H1 (cell line): ENCODE measurements around the gene CAMTA1. TPM values are rescaled to one million over a fixed set of nuclear protein-coding genes. Genes with fewer than 3 reads are reported as not detected.

ENCODE experiments used
- CTCF ChIA-PET: fragments of 300-600 bp; sonication (Branson Sonifier 250); formaldehyde crosslinking; loops from one replicate; lab custom pipeline; 2021; ENCODE audit not compliant: partially characterized antibody; lab: Charles Lee
- POLR2A ChIA-PET: fragments of 300-600 bp; sonication (Branson Sonifier 250); formaldehyde crosslinking; loops from one replicate; lab custom pipeline; 2021; ENCODE audit warnings: inconsistent platforms; ENCODE audit not compliant: partially characterized antibody; lab: Charles Lee
- DNase-seq, 2 experiments: peaks; one replicate each; pipeline versions ENCODE4 v3.0.0 to v3.0.0-alpha.2; 2010 to 2022; ENCODE audit warnings: low spot score in 2 of 2, low read depth in 1 of 2, mixed read lengths in 1 of 2
- FAIRE-seq: peaks from 2 replicates; lab custom pipeline; 2011; peaks lifted over from hg19 to GRCh38; lab: Jason Lieb, UNC
- H2AFZ ChIP-seq: 2 replicates; pipeline ENCODE4 v1.8.1; 2012; ENCODE audit warnings: low read length, inconsistent platforms
- H2AK5ac ChIP-seq: 2 replicates; pipeline ENCODE4 v1.6.1; 2013; ENCODE audit warnings: low read depth, low read length
- H2BK120ac ChIP-seq: replicated peaks from 2 replicates; pipeline ENCODE3; 2013; ENCODE audit warnings: low read depth, low read length, inconsistent platforms
- H2BK12ac ChIP-seq: 2 replicates; pipeline ENCODE4 v1.6.1; 2013; ENCODE audit warnings: low read depth, low read length
- H2BK15ac ChIP-seq: 2 replicates; pipeline ENCODE4 v1.6.1; 2013; ENCODE audit warnings: low read length
- H2BK20ac ChIP-seq: 2 replicates; pipeline ENCODE4 v1.6.1; 2013; ENCODE audit warnings: low read length
- H2BK5ac ChIP-seq: 2 replicates; pipeline ENCODE4 v1.6.1; 2013; ENCODE audit warnings: low read depth, low read length
- H3K14ac ChIP-seq: 2 replicates; pipeline ENCODE4 v1.6.1; 2013; ENCODE audit warnings: inconsistent platforms; ENCODE audit not compliant: insufficient read length
- H3K18ac ChIP-seq: 2 replicates; pipeline ENCODE4 v1.6.1; 2013; ENCODE audit warnings: low read length; ENCODE audit errors: extremely low read depth
- H3K23ac ChIP-seq: 2 replicates; pipeline ENCODE4 v1.6.1; 2013; ENCODE audit warnings: inconsistent platforms; ENCODE audit not compliant: insufficient read length
- H3K23me2 ChIP-seq: 2 replicates; pipeline ENCODE4 v1.6.1; 2013; ENCODE audit warnings: low read depth, low read length
- H3K27ac ChIP-seq: 2 replicates; pipeline ENCODE4 v1.6.1; 2011; ENCODE audit warnings: low read depth, low read length, inconsistent platforms
- H3K27me3 ChIP-seq, 4 experiments: replicated peaks in 1 of 4; 1 replicate in 1 of 4; 2 replicates in 3 of 4; pipeline versions ENCODE4 v1.6.1 to v1.8.1; 2011 to 2013; ENCODE audit warnings: low read length in 3 of 4, mild to moderate bottlenecking in 3 of 4, inconsistent platforms in 2 of 4, mixed read lengths in 2 of 4, moderate library complexity in 1 of 4; ENCODE audit not compliant: control insufficient read depth in 3 of 4, insufficient read depth in 3 of 4; ENCODE audit errors: extremely low read depth in 1 of 4
- H3K36me3 ChIP-seq, 4 experiments: 2 replicates each; pipeline versions ENCODE4 v1.6.1 to v1.8.1; 2011 to 2013; ENCODE audit warnings: mild to moderate bottlenecking in 4 of 4, low read length in 3 of 4, moderate library complexity in 2 of 4, control low read depth in 1 of 4, inconsistent platforms in 1 of 4; ENCODE audit not compliant: insufficient read depth in 4 of 4, control insufficient read depth in 2 of 4
- H3K4ac ChIP-seq: replicated peaks from 2 replicates; pipeline ENCODE3; 2013; ENCODE audit warnings: low read length, low read depth, mixed read lengths, inconsistent platforms; ENCODE audit not compliant: insufficient read length
- H3K4me1 ChIP-seq, 4 experiments: replicated peaks in 1 of 4; 1 replicate in 1 of 4; 2 replicates in 3 of 4; pipeline versions ENCODE4 v1.6.1 to v1.8.1; 2011 to 2013; ENCODE audit warnings: low read length in 3 of 4, inconsistent platforms in 2 of 4, mixed read lengths in 1 of 4; ENCODE audit not compliant: insufficient read depth in 4 of 4, control insufficient read depth in 3 of 4
- H3K4me2 ChIP-seq, 2 experiments: 2 replicates each; pipeline versions ENCODE4 v1.6.1 to v1.8.1; 2011 to 2013; ENCODE audit warnings: low read depth in 2 of 2, low read length in 2 of 2, control low read depth in 1 of 2, inconsistent platforms in 1 of 2, mild to moderate bottlenecking in 1 of 2; ENCODE audit not compliant: insufficient read depth in 1 of 2
- H3K4me3 ChIP-seq, 4 experiments: fragments of 200-600, 300-600 bp in 1 of 4; sonication (generic), shearing (Covaris generic), sonication (Bioruptor Twin) in 1 of 4; 2 replicates each; pipeline versions ENCODE4 v1.5.1 to v1.8.1; 2011 to 2016; ENCODE audit warnings: low read length in 4 of 4, low read depth in 3 of 4, control low read depth in 2 of 4, inconsistent platforms in 2 of 4, mild to moderate bottlenecking in 2 of 4, mixed read lengths in 1 of 4, moderate library complexity in 1 of 4; ENCODE audit not compliant: insufficient read depth in 2 of 4; ENCODE audit errors: extremely low read depth in 1 of 4
- H3K56ac ChIP-seq: replicated peaks from 2 replicates; pipeline ENCODE3; 2013; ENCODE audit warnings: low read depth, mild to moderate bottlenecking, mixed read lengths, low read length, inconsistent platforms; ENCODE audit not compliant: insufficient read length
- H3K79me1 ChIP-seq: 2 replicates; pipeline ENCODE4 v1.6.1; 2013; ENCODE audit warnings: low read depth, low read length, control low read depth
- H3K79me2 ChIP-seq, 2 experiments: 2 replicates each; pipeline versions ENCODE4 v1.6.1 to v1.8.1; 2012 to 2013; ENCODE audit warnings: low read length in 2 of 2, mild to moderate bottlenecking in 2 of 2, inconsistent platforms in 1 of 2; ENCODE audit not compliant: insufficient read depth in 2 of 2, control insufficient read depth in 1 of 2
- H3K9ac ChIP-seq, 4 experiments: replicated peaks in 1 of 4; 1 replicate in 1 of 4; 2 replicates in 3 of 4; pipeline versions ENCODE4 v1.6.1 to v1.8.1; 2011 to 2013; ENCODE audit warnings: low read depth in 3 of 4, low read length in 3 of 4, control low read depth in 2 of 4, mild to moderate bottlenecking in 2 of 4, moderate library complexity in 2 of 4, inconsistent platforms in 1 of 4; ENCODE audit errors: extremely low read depth in 1 of 4
- H3K9me3 ChIP-seq, 2 experiments: 2 replicates each; pipeline versions ENCODE4 v1.6.1 to v1.8.1; 2012 to 2013; ENCODE audit warnings: mild to moderate bottlenecking in 2 of 2, moderate library complexity in 2 of 2, control low read depth in 1 of 2, inconsistent platforms in 1 of 2, low read depth in 1 of 2, low read length in 1 of 2, mixed read lengths in 1 of 2; ENCODE audit not compliant: insufficient read depth in 2 of 2
- H4K20me1 ChIP-seq, 2 experiments: replicated peaks in 1 of 2; 2 replicates each; pipeline versions ENCODE3 to v1.8.1; 2011 to 2013; ENCODE audit warnings: inconsistent platforms in 2 of 2, low read length in 2 of 2, mild to moderate bottlenecking in 1 of 2; ENCODE audit not compliant: insufficient read depth in 2 of 2, control insufficient read depth in 1 of 2
- H4K5ac ChIP-seq: 2 replicates; pipeline ENCODE4 v1.6.1; 2013; ENCODE audit warnings: low read length, low read depth, mixed read lengths, inconsistent platforms; ENCODE audit not compliant: insufficient read length
- H4K8ac ChIP-seq: 2 replicates; pipeline ENCODE4 v1.8.0; 2013; ENCODE audit warnings: mild to moderate bottlenecking, moderate library complexity, low read length, inconsistent platforms; ENCODE audit not compliant: insufficient read depth; ENCODE audit errors: extremely low read depth
- H4K91ac ChIP-seq: replicated peaks from 2 replicates; pipeline ENCODE3; 2013; ENCODE audit warnings: low read length, mixed read lengths, inconsistent platforms; ENCODE audit not compliant: insufficient read length
- CBX8 ChIP-seq: fragments of 300-800, 300-1000 bp; sonication (generic); IDR thresholded peaks from 2 replicates; pipeline ENCODE4 v1.7.1; 2016; ENCODE audit warnings: low read depth, low read length, borderline replicate concordance
- CHD1 ChIP-seq: IDR thresholded peaks from 2 replicates; pipeline ENCODE4 v1.6.1; 2012; ENCODE audit warnings: low read depth, low read length, improper control_type of control experiment
- CTBP2 ChIP-seq: IDR thresholded peaks from 2 replicates; pipeline ENCODE4 v1.7.0; 2011; ENCODE audit warnings: borderline replicate concordance, mild to moderate bottlenecking, moderate library complexity, mixed read lengths, low read length; ENCODE audit not compliant: insufficient read depth, insufficient read length
- PHF8 ChIP-seq: fragments of 200-600 bp; sonication (generic); conservative IDR thresholded peaks from 2 replicates; pipeline ENCODE4 v1.7.1; 2012; ENCODE audit warnings: low read depth, mild to moderate bottlenecking, inconsistent platforms, low read length, moderate library complexity
- RAD21 ChIP-seq, 2 experiments: IDR thresholded peaks in 1 of 2; conservative IDR thresholded peaks in 1 of 2; 2 replicates each; pipeline ENCODE4 v1.6.1; 2011; ENCODE audit warnings: low read depth in 2 of 2, low read length in 2 of 2, improper control_type of control experiment in 1 of 2, inconsistent platforms in 1 of 2, mild to moderate bottlenecking in 1 of 2, moderate library complexity in 1 of 2
- SIX5 ChIP-seq: IDR thresholded peaks from 2 replicates; pipeline ENCODE4 v1.6.1; 2011; ENCODE audit warnings: mild to moderate bottlenecking, low read depth, low read length
- TAF1 ChIP-seq: IDR thresholded peaks from 2 replicates; pipeline ENCODE4 v1.6.1; 2011; ENCODE audit warnings: mild to moderate bottlenecking, low read depth, low read length
- TCF12 ChIP-seq: IDR thresholded peaks from 2 replicates; pipeline ENCODE4 v1.6.1; 2011; ENCODE audit warnings: low read depth, mild to moderate bottlenecking, low read length
- WGBS, 2 experiments: shearing (Covaris generic) in 1 of 2; methylation state at CpG; one replicate each; pipeline versions ENCODE4 v1.1.6 to v1.1.7; 2013 to 2015; ENCODE audit warnings: low lambda C conversion rate in 2 of 2, mixed read lengths in 2 of 2, inconsistent platforms in 1 of 2, low coverage in 1 of 2, missing lambda C conversion rate in 1 of 2; ENCODE audit not compliant: insufficient replicate concordance in 2 of 2, insufficient coverage in 1 of 2, insufficient read length in 1 of 2; ENCODE audit errors: extremely low coverage in 1 of 2, missing lambda C conversion rate in 1 of 2; 5-methylcytosine and 5-hydroxymethylcytosine counted together
- polyA plus RNA-seq, 7 experiments: library from polyadenylated mRNA; depleted of rRNA in 3 of 7; stranded (reverse) in 5 of 7; unstranded in 2 of 7; fragments of >200 nt in 5 of 7; fragments of 200-250 nt in 2 of 7; gene quantifications; 1 replicate in 5 of 7; 2 replicates in 1 of 7; 4 replicates in 1 of 7; pipeline versions ENCODE4 v1.2.1 to v1.2.3, GENCODE V29; 2011 to 2013; ENCODE audit warnings: missing spikeins in 2 of 7, mixed read lengths in 2 of 7
- total RNA-seq: library from RNA; stranded (reverse); fragmentation: NEBNext Ultra II Directional; extraction: Animal tissue kit (Norgen Biotek cat#: 25700); gene quantifications from 2 replicates; pipeline ENCODE4 v1.2.1, GENCODE V29; 2021
- TF ChIP-seq, protein P1 (sequence below): IDR thresholded peaks from 2 replicates; pipeline ENCODE4 v1.6.1; 2012; ENCODE audit warnings: inconsistent platforms
- TF ChIP-seq, protein P2 (sequence below), 3 experiments: IDR thresholded peaks; 1 replicate in 2 of 3; 2 replicates in 1 of 3; pipeline versions ENCODE4 v1.5.1 to v1.6.1; 2011; ENCODE audit warnings: low read length in 3 of 3, mild to moderate bottlenecking in 3 of 3, inconsistent platforms in 2 of 3, low read depth in 1 of 3, moderate library complexity in 1 of 3; ENCODE audit not compliant: insufficient read depth in 1 of 3; ENCODE audit errors: control extremely low read depth in 1 of 3

Gene CAMTA1
- total and polyA plus RNA-seq, 2 of the 8 experiments (the other 6 are each of a cell fraction or from before 2014, with no cell fraction given): 65.0 to 119 TPM

DNA sequence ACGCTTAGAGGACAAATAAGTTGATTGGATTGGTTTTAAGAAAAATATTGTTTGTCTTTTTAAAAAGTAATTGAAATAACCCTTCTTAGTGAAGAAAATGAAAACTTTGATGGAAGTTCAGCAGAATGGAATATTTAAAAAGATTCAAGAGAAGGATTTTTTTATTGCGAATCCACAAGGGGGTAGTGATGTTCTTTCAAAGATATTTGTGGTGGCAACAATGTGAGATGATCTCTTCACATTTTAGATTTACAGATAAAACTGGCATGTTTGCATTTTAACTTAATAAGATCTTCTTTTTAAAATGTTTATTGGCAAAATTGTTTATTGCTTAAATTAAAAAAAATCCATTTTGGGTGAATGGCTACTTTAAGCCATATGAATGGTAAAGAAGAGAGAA lies 8.9 kb downstream of the CAMTA1 start:
- H3K9me3 ChIP-seq: no peaks in the 10 kb centered on the region
- H3K4me2 ChIP-seq: no peak overlapping the region
- H4K5ac ChIP-seq: no peak overlapping the region
- H3K27ac ChIP-seq: no peak overlapping the region
- no peak overlapping the region for H3K4me3 ChIP-seq
- H3K18ac ChIP-seq: no peak overlapping the region
- FAIRE-seq (peak; percentile 62), DNase-seq (no peak)
- no peak overlapping the region for H2BK5ac ChIP-seq
- ChIA-PET CTCF (interaction anchor here (0.7 to 3.6 kb wide), 7 partner anchors 40 to 248 kb away, joined by 3 to 33 read pairs (median 3); no protein-coding TSS in a partner anchor), POLR2A (no interaction called here)
- no peak overlapping the region for H2BK15ac ChIP-seq
- H3K4me1 ChIP-seq: no peaks in the 10 kb centered on the region; a peak in 1 of 7 replicates
- H3K14ac ChIP-seq: no peak overlapping the region
- no peak overlapping the region for H4K8ac ChIP-seq
- H2BK12ac ChIP-seq: no peak overlapping the region
- H3K79me1 ChIP-seq: peaks cover 7% of the 10 kb centered on the region; the same call in 1 of the 2 replicates
- H3K27me3 ChIP-seq: no peaks in the 10 kb centered on the region
- no peak overlapping the region for H2BK20ac ChIP-seq
- H4K20me1 ChIP-seq: peaks cover 7 to 8% of the 10 kb centered on the region in 2 experiments
- no peak overlapping the region for H3K4ac ChIP-seq
- no peak overlapping the region for H3K23ac ChIP-seq
- H2AFZ ChIP-seq: no peak overlapping the region
- H3K36me3 ChIP-seq: peaks cover 0 to 4% (median 0%) of the 10 kb centered on the region in 4 experiments; a peak in 1 of 8 replicates
- H3K9ac ChIP-seq: no peak overlapping the region
- 86% methylated on average over 2 of the region's 2 CpGs; no CpG with 5 or more reads in 1 of the 2 experiments for WGBS, 2 experiments
- no peak overlapping the region for H3K56ac ChIP-seq
- no peaks in the 10 kb centered on the region for H3K23me2 ChIP-seq
- no peak overlapping the region for H2BK120ac ChIP-seq
- H4K91ac ChIP-seq: no peak overlapping the region
- H3K79me2 ChIP-seq: peaks cover 7 to 95% of the 10 kb centered on the region in 2 experiments; a peak in 3 of 4 replicates
- no peak overlapping the region for H2AK5ac ChIP-seq
- TF ChIP-seq PHF8: no peak
- no peak for TF ChIP-seq CHD1
- no peak for TF ChIP-seq SIX5
- TF ChIP-seq TCF12: no peak
- TF ChIP-seq, protein P1, sequence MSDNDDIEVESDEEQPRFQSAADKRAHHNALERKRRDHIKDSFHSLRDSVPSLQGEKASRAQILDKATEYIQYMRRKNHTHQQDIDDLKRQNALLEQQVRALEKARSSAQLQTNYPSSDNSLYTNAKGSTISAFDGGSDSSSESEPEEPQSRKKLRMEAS: no peak
- TF ChIP-seq TAF1: no peak
- TF ChIP-seq, protein P2, sequence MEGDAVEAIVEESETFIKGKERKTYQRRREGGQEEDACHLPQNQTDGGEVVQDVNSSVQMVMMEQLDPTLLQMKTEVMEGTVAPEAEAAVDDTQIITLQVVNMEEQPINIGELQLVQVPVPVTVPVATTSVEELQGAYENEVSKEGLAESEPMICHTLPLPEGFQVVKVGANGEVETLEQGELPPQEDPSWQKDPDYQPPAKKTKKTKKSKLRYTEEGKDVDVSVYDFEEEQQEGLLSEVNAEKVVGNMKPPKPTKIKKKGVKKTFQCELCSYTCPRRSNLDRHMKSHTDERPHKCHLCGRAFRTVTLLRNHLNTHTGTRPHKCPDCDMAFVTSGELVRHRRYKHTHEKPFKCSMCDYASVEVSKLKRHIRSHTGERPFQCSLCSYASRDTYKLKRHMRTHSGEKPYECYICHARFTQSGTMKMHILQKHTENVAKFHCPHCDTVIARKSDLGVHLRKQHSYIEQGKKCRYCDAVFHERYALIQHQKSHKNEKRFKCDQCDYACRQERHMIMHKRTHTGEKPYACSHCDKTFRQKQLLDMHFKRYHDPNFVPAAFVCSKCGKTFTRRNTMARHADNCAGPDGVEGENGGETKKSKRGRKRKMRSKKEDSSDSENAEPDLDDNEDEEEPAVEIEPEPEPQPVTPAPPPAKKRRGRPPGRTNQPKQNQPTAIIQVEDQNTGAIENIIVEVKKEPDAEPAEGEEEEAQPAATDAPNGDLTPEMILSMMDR (IDR thresholded peaks at IDR 0.05; ENCODE audit: control extremely low read depth in 1 of 3, insufficient read depth in 1 of 3, low read depth in 1 of 3, low read length in 3 of 3): peak in 2 of 3 experiments; percentile 8 to 25; a peak in 2 of 4 replicates
- no peak for TF ChIP-seq CTBP2
- peak; percentile 48 to 65 for TF ChIP-seq RAD21 (IDR thresholded peaks at IDR 0.05 in 1 of 2, conservative IDR thresholded peaks at IDR 0.05 in 1 of 2; ENCODE audit: low read depth in 2 of 2, low read length in 2 of 2)
- no peak for TF ChIP-seq CBX8
